ENCODE results near the gene GPRC5D.
A peak's percentile ranks its signal among the peaks of the same experiment; 100 is the strongest.

Gene GPRC5D

DNA sequence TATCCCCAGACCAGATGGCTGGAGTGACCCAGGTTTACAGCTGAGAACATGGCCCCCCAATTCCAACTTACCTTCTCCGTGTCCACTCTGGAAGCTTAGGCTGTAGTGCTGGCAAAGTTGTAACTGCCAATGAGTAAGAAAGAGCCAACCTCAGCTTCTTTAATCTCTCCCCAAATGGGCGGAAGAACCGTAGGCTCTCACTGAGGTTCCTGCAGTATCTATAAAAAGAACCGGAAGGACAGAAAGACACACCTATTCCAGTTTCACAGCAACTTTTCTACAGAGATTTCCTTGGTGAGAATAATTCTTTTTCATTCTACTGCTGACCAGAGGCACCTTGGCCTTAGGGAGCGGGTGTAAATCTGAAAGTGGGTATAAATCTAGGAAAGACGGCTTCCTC, at the start of gene GPRC5D:
Gene GPRC5D (minus strand): TSS at position 135 of the 400 bp plus-strand sequence. CDS start 1,786 bp downstream, outside the sequence.
- no peak for DNase-seq (ENCODE audit: low read depth)

DNA sequence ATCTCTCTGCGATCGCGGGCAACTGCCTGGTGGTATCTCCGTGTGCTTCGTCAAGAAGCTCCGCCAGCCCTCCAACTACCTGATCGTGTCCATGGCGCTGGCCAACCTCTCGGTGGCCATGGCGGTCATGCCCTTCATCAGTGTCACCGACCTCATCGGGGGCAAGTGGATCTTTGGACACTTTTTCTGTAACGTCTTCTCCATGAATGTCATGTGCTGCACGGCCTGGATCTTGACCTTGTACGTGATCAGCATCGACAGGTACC, 49.7 kb upstream of the GPRC5D start:
- DNase-seq (ENCODE audit: low read depth) = no peak

DNA sequence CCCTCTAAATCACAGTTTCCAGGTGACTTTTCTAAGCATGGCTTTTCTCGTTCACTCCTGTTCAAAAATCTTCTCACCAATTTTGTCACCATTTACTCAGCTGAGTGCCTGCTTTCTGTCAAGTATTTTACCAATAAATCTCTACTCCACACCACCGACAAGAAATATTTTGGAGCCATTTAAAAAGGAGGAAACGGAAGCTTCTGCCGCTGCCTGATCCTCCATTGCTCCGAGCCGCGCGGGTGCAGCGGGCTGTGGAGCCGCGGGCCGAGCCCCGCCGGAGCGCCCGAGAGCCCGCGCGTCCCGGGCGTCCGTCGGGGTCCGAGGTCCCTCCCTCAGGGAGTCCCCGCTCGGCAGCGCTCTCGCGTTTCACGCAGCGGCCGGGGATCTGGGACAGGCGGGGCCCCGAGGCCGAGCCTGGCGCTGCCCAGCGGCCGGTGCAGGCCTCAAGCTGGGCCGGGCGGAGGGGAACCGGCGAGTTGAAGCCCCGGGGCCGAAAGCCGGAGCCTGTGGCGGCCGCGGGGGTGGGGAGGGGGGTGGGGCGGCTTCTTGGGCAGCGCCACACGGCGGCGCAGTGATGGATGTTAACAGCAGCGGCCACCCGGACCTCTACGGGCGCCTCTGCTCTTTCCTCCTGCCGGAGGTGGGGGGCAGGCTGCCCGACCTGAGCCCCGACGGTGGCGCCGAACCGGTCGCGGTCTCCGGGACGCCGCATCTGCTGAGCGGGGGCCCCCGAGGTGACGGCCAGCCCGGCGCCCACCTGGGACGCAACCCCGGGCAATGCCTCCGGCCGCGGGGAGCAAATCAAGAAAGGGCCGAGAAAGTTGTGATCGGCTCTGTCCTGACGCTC, 49.2 kb upstream of the GPRC5D start:
- DNase-seq (ENCODE audit: low read depth) = peak; percentile 73

DNA sequence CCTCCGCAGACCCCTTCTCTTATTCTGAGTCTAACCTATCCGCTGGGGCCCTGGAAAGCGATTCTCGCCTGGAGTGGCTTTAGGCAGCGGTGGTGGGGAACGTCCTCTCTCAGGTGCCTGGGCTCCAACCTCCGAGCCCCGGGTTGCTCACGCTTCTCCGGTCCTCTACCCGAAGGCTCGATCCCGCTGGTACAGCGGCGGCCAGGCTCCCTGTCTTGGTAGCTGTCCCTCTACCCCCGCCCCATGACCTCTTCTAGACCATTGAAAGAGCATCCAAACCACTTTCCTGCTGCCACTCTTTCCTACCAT, 48.6 kb upstream of the GPRC5D start:
- DNase-seq (ENCODE audit: low read depth) = peak; percentile 64

DNA sequence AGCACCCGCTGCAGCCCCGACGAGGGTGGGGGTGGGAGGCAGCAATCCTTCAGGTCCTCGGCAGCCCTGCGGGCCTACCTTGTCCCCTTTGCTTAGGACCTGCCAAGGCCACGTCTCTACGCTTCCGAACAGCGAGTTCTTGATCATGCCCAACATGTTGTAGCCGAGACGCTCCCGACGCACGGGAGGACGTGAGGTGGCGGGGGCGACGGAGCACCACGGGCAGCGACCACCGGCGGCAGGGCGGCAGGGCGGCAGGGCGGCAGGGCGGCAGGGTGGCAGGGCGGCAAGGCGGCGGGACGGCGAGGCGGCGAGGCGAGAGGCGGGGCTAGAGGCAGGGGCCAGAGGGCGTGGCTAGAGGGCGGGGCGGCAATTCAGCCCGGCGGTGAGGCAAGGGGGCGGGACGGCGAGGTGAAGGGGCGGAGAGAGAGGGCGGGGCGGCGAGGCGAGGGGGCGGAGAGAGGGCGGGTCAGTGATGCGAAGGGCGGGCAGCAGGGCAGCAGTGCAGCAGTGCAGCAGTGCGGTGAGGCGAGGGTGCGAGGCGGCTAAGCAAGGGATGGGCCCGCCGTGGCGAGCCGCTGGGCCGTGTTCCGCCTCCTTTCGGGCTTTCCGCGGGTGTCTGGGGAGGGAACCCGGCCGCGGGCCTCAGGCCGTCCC, 48.1 kb upstream of the GPRC5D start, which contains the start of gene HEBP1:
Gene HEBP1 (minus strand): TSS at position 307 of the 657 bp plus-strand sequence. CDS start 151 bp downstream, at position 156.
- DNase-seq (ENCODE audit: low read depth) = peak; percentile 93

DNA sequence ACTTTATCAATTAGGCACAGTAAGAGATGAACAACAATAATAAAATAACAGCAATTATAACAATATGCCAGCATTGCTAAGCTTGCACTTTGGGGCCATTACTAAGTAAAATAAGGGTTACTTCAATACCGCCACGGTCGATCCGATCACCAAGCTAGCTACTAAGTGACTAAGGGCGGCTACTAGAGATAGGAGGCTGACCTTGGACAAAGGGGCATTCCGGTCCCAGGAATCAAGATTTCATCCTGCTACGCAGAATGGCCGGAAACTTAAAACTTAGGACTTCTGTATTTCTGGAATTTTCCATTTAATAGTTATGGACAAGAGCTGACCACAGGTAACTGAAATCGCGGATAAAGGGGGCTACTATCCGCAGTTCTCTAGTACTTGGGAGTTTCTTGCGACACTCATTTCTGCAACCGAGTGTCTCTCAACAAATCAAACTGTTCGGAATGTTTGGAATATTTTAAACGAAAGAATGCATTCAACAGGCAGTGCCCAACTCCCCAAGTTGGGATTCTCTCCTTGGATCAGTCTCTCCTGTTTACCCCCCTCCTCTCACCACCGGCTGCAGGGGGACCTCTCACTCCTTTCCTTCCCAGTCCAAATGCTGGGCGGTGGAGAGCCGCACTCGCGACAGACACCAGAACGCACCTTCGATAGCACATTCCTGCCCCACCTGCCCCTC, 47.4 kb upstream of the GPRC5D start:
- peak; percentile 58 for DNase-seq (ENCODE audit: low read depth)

DNA sequence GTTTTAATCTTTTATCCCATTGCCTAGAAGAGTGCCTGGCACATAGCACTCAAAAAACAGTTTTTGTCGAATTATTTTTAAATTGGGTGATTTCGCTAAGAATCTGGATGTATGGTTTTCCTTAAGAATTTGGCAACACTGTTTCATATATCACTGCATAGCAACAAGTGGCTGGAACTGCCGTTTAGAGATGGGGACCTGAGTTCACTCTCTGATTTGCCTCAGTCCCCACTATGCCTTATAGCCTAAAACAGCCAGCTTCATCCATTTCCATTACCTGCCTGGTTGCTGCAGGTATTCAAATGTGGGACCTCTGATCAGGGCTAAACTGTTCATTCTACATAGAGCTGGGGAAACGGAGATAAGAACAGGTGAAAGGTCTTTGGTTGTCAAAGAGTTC, 46.3 kb upstream of the GPRC5D start:
- no peak for DNase-seq (ENCODE audit: low read depth)

DNA sequence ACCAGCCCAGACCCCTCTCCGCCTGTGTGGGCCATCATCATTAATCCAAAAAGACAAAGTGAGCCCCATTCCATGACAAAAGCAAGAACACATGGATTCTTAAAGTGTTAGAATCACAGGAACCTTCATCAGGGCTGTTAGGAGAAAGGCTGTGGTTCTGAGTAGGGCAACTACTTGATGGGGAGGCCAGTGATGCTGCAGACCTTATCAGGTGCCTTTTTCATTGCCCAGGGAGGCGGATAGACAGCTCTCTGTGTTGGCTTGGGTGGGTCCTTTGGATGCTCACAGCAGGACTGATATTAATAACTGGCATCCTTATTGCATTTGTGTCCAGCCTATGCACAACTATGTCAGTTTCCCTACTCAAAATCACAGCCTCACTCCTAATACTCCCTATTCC, 45.8 kb upstream of the GPRC5D start:
- no peak for DNase-seq (ENCODE audit: low read depth)

DNA sequence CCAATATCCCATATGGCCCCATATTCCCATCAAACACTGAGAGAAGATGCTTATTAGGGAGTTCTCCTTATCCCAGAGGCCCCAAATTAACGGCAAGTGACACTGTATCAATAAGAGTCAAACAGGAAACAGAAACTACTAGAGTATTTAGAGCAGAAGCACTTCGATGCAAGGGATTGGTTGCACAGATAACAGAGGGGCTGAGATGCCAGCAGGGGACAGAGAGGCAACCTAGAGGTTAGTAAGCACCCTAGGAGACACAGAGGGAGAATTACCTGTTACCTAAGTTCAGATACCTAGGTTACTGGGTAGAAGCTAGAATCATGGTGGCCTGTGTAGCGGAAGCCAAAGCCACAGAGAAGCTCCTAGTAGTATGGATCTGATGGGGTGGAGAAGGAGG, 45.2 kb upstream of the GPRC5D start:
- DNase-seq (ENCODE audit: low read depth) = no peak

DNA sequence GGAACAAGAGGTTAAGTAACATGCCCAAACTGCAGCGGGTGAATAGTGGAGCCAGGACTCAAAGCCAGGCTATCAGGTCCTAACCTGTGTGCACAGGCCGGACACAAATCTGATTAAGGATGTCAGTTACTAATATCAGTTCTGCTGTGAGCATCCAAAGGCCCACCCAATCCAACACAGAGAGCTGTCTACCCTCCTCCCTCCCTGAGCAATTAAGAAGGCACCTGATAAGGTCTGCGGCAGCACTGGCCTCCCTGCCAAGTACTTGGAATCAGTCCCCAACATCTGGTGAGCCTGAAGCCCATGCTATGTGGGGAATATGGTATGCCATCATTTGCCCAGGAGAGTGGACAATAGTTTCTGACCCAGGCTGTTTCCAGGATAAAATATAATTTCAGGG, 44.2 kb upstream of the GPRC5D start:
- no peak for DNase-seq (ENCODE audit: low read depth)

DNA sequence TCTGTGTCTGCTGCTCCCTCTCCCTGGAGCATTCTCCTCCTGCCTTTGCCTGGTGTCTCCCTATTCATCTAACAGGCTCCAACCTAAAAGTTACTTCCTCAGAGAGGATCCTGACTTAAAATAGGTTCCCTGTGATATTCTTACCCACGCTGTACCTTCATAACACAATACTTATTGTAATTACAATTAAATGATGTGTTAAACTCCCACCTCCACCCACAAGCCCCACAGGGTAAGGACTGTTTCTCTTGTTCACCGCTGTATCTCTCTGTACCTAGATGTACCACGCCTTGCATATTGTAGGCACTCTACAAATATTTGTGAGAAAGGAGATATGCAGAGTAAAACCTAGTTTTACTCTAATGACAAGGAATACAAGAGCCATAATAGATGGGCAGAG, 43.1 kb upstream of the GPRC5D start:
- no peak for DNase-seq (ENCODE audit: low read depth)

DNA sequence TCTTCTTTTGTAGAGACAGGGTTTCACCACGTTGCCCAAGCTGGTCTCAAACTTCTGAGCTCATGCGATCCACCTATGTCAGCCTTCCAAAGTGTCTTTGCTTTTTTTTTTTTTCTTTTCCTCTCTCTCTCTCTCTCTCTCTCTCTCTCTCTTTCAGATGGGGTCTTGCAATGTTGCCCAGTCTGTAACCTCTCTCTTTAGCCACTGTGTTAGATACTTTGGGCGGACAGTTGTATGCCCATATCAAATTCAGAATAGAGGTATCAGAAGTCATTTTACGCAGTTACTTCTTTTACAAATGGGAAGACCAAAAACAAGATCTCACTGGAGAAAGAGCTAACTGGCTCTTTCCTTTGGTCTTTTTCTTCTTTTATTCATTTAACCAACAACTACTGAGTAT, 41.4 kb upstream of the GPRC5D start:
- no peak for DNase-seq (ENCODE audit: low read depth)

DNA sequence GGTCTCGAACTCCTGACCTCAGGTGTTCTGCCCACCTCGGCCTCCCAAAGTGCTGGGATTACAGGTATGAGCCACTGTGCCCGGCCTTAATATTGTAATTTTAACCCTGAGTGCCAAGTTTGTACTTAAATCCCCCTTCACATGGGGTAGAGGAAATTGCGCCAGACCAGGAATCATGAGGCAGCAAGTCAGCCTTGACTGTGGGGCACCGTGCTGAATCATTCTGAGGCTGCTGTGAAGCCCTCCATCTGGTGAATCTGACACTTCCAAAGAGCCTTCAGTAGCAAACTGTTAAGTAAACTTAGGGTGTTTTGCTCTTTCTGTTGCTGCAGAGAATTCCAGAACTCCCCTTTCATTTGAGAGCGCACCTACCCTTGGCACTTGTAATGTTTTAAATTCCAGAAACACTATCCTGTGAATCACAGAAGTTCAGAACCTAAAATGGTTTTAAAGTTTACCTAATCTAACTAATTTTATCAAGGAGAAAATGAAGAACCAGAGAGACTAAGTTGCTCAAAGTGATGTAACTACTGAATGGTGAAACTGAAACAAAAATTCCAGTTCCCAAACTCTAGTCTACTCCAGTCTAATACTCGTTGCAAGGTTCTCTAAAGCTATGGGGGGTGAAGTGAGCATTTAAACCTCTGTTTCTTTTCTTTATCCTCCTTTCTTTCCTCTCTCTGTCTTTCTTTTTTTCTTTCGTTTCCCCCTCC, 40.6 kb upstream of the GPRC5D start:
- peak; percentile 92 for DNase-seq (ENCODE audit: low read depth)

DNA sequence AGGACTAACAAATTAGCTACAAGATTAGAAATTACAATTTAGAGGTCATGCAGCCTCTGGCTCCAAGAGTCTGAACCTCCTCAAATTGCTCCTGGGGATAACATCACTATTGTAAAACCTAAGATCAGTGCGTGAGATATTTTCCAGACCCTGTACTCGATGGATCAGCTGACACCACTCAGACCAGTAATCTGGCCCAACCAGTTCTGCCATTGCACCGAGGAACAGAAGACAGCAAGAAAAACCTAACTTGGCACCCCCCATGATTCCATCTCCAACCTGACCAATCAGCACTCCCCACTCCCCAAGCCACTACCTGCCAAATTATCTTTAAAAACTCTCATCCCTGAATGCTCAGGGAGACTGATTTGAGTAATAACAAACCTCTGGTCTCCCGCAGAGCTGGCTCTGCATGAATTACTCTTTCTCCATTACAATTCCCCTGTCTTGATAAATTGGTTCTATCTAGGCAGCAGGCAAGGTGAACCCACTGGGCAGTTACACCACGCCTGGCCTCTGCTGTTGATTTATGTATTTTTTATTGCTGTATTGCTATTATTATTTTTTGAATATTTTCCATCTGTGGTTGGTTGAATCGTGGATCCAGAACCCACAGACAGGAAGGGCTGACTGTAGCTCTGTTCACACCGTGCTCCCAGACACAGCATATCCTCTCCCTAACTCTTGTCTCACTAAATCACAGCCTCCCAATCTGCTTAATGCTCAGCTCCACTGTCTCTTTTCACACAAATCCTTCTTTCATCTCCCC, 38.9 kb upstream of the GPRC5D start:
- DNase-seq (ENCODE audit: low read depth) = no peak

DNA sequence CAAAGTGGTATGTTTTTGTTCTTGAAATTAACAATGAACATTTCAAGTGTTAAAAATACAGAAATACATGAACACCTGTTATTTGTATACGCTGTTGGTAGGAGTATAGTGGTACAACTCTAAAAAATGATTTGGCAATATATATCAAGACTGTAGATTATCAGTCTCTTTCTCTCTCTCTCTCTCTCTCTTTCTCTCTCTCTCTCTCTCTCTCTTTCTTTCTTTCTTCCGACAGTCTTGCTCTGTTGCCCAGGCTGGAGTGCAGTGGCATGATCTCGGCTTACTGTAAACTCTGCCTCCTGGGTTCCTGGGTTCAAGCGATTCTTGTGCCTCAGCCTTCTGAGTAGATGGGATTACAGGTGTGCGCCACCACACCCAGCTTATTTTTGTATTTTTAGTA, 35.5 kb upstream of the GPRC5D start:
- DNase-seq (ENCODE audit: low read depth) = no peak

DNA sequence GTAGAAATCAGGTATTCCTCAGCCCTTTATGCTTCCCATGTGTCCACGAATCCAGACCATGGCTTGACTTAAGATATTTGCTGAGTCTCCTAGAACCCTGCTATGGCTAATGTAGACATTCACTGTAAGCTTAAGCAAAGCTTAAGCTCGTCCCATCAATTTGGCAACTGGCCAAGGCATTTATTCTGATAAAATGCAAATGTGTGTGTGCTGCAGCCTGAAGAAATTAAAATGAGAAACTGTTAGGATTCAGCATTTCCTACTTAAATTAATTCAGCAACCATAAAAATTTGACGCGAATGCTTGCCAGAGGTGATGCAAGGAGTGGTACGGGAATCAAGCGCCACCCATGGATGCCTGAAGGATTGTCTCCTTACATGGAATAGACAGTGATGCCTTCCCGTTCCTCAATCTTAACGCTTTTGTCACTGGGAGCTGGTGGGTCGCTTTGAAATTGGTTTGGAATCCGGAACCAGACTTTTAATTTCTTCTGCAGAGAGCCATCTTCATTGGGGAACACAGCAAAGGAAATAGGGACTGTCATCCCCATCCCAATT, 34.9 kb upstream of the GPRC5D start:
- no peak for DNase-seq (ENCODE audit: low read depth)

DNA sequence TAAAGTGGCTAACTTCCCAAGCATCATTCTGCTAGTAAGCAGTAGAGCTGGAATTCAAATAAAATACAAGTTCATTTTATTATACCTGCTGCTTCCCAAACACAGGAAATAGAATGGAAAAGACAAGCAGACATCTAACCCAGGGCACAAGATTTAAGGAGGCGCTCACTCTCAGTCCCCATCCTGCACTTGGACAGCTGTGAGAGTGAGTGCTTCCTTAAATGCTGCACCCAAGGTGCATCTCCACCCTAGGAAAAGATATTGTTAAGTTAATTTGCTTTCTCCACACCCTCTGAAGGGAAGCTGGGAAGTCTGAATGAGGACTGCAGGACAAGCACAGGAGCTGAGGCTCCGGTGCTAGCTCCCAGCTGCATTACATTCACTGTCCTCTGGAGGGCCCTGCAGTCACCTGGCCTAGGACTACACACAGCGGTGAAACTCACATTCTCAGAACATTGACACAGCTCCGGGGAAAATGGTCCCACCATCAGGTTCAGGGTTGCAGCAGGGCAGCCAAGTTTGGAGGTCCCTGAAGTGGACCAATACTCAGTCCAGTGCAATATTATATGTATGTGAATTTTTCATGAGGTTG, 33.9 kb upstream of the GPRC5D start:
- peak; percentile 63 for DNase-seq (ENCODE audit: low read depth)

DNA sequence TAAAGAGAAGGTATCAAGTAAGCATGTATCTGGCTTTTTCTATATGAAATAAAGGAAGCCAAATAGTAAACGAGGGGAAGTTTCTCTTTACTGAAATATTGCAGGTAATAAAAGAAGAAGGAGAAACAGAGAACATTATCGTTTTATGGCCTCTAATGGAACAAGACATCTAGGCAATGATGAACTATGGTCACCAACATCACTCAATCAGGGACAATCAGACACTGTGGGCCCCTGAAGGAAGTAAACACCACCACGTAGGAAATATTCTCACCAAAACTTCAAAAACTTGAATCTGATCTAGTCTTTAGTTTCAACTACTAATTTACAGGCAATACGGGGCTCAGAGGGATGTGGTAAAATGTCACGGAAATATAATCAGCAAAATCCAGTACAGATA, 32.2 kb upstream of the GPRC5D start:
- no peak for DNase-seq (ENCODE audit: low read depth)

DNA sequence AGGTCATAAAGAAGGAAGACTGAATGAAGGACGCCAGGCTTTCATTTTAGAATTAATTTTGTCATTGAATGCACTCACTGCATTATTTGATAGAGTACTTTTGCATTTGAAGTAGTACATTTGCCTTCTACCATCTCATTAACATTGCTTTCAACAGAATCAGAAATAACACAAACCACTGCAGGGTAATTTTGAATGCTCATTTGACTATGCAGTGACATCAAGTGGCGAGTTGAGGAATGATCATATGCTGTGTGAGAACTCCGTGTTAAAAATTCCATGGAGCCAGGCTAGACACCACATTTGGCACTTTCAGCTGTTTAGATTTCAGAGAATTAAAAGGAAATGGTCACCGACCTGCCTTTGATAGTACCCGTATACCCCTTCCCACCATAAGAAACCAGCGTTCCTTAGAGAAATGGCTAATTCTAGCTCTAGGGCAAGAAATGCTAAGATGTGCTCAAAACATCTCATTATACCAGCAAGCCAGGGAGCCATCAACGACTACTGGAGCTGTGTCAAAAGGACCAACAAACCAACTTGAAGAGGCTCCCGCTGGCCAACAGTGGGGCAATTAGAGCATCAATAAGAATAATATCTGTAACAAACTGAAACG, 31.6 kb upstream of the GPRC5D start:
- DNase-seq (ENCODE audit: low read depth) = peak; percentile 72

DNA sequence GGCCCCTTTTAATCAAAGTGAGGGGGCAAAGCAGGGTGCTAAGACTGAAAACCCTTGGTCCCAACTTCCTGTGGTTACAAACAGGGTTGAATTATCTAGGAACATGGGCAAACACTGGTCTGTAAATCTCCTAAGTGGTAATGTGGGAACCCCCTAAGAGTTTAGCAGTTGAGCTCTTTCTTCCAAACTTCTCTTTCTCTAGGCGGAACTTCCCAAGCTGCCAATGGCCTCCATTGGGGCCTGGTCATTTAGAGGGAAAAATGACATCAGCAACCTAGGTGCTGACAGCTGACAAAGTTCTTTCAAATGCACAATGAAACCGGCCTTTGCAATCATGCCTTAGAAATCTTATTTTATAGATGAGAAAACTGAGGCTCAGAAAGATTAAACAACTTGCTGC, 30.4 kb upstream of the GPRC5D start:
- DNase-seq (ENCODE audit: low read depth) = no peak

Measured in ELR (cell line).